Measurements from ENCODE around the gene RNF113B.
A peak's percentile ranks its signal among the peaks of the same experiment; 100 is the strongest.

The RNF113B gene

DNA sequence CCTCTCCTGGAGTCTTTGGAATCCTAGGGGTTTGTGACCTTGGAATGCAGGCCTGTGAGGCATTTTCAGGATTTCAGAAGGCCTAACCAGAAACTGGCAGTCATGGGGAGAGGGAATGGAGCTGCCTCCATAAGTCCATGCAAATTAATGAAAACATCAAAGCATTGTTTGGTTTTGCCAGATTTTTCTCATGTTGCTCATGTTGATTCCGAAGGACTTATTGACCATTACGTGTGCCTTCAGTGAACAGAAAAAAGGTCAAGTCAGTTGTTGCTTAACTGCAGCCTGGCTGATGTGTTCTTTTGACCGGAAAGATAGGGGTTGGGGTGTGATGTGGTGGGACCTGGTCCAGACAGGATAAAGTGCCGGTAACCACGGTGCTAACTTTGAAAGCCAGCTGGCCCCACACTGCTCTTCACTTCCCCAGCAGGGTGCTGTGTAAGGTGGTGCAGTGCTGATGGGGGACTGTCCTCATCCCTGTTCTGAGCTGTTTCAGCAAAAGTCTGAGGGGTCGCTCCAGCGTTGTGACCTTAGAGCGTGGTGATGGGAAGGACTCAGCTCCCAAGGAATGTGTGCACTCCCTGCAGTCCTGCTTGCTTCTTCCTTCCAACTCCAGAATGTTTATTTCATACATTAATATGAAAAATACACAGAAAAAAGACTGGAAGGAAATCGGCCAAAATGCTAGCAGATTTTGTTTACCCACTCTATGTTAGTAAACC lies 3.5 kb downstream of the RNF113B start:
- DNase-seq, result peak; percentile 93

DNA sequence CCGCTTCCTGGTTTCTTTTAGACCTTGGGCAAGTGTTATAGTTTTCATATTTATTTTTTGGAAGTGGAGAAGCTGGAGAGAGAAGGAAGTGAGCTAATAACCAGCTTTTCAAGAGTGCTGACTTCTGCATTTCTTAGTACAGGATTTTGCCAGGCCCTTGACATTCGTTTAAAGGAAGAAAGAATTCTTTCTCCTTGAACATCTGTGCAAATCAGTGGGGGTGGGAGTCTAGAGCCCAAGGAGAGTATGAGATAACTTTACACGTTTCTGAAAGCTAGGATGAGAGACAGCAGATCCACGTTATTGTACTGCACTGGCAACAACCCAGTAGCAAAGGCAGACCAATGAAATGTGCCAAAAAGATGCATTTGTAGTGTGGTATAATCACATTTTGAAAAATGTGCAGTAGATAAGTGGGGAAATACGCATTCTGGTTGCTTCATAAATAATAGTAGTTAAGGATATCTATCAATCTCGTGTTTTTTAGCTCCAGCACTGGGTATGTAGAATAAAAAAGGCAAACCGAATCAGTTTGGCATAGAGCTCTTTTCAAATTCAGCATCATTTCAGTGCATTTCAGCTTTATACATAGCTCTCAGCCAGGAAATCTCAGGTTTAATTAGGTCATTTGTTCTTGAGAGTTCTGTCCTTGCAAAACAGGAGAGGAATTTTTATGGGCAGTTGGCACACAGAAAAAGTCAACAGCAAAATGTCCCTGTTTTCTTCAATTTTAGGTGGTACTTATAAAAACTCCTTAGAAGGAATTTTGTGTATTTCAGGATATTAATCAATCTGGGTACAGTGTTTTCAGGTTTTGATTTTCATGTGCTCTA lies 4.3 kb downstream of the RNF113B start:
- DNase-seq, result no peak

DNA sequence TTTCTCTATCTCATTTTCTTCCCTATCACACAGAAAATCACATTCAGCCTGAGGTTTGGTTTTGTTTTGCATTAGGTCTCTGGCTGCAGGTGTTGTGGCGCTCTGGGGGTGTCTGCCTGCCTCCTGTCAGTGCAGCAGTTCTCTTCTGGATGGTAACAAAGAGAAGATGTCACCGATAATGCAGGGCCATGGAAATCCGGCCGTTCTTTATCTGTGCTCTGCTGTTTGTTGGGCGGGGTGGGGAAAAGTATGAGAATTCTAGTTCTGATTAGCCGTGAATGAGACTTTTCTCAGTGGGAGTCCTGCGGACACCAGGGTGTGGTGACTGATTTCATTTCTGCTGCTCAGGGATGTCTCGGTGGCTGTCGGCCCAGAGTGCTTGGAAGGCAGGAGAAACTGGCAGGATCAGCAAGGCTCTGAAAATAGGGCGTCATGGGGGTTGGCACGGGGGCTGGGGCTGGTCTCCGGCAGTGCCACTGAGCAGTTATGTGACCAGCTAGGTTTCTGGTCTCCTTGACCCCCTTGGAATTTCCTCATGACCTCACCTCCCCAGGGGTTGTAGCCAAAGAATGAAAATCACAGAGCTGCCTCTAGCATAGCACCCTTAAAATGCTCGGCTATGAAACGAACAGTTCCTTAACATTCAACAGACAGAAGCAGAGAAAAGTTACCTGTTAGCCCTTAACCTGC lies 5.0 kb downstream of the RNF113B start:
- peak; percentile 74 for DNase-seq

DNA sequence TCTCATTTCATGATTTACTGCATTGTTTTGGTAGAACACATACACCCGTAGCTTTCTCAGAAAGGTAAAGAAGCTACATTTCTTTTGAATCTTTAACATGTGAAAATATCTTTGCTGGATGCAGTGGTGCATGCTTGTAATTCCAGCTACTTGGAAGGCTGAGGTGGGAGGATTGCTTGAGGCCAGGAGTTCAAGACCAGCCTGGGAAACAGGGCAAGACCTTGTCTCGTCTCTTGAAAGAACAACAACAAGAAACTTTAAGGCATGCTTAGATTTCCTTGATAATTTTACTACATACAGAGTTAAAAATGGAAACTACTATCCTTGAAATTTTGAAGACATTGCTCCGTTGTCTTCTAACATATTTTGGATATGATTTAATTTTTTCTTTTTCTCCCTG lies 7.7 kb downstream of the RNF113B start:
- no peak for DNase-seq

DNA sequence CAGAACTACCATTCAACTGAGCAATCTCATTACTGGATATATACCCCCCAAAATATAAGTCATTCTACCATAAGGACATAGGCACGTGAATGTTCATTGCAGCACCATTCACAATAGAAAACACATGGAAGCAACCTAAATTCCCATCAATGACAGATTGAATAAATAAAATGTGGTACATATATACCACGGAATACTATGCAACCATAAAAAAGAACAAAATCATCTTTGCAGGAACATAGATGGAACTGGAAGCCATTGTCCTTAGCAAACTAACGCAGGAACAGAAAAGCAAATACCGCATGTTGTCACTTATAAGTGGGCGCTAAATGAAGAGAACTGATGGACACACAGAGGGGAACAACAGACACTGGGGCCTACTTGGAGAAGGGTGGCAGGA lies 14.1 kb downstream of the RNF113B start:
- DNase-seq, result no peak

DNA sequence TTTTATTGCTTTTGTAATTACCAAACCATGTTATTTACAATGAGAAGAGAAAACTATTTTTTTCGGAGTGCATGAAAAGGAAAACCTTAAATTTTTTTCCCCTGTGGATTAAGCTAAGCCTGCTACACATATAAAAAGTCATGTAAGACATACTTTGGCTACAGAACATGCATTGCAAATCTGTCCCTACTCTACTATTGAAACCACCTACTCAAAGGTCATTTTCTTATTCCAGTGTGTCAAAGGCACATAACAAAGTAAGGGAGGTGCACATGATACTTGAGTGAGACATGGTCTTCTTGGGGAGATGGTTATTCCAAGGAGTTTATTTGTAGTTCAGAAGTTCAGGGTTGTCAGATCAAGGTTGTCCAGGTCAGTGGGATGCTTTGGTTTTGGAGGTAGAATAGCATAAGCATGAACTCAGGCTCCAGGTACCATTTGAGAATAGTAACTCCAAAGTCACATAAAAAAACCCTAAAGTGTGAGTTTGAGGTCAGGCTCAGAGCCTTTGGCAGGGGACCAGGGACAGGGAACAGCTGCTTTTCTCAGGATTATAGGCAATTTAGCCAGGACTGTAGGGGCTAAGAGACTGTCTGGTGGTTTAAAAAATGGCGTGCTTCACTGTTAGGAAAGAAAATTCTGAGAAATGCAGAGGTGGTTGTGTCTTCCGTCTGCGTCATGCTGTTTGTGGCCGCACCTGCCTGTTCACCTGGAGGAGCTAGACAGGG lies 18.7 kb downstream of the RNF113B start:
- DNase-seq, result no peak

DNA sequence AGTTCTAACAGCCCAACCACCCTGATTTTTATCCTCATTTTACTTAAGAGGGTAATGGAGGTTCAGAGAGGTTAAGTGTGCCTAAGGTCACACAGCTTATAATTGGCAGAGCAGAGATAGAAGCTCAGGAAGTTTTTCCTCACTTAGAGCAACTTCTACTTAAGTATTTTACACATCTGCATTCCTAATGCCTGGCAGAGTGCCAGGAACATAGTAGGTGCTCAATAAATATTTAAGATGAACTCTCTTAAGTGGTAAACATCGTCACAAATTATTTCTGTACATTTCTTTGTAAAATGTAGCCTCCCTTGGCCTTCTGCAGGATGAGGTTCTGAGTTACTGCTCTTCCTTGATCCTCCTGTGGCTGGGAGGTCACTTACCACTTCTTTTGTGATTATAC lies 19.5 kb downstream of the RNF113B start:
- DNase-seq, result no peak

DNA sequence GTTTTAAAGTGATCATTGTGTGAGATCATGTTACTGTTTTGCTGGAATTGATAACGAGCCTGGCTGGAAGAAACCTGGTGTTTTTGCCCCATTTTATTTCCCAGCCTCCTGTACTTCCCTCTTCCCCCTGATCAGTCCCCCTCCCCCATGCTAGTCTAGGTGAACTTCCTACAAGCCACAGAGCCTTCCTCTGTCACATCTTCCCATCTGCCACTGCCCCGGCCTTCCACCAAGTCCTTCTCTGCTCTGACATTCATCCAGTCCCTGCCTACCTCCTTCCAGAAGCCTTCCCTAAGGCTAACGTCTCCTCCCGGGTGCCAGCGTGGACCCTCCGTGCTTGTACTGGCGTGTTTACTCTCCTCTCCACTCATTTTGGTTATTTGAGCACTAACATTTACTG lies 19.9 kb downstream of the RNF113B start:
- no peak for DNase-seq

DNA sequence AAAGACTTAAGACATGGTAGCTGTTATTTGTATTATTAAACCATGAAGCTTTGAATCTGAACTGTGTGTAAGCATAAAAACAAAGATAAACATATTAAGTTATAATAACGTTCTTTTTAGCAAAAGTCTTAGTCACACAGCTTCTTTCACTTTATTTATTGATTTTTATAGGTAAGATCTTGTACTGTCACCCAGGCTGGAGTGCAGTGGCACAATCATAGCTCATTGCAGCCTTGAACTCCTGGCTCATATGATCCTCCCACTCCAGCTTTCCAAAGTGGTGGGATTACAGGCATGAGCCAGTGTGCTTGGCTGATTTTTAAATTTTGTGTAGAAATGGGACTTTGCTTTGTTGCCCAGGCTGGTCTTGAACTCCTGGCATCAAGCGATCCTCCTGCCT lies 20.8 kb downstream of the RNF113B start:
- no peak for DNase-seq

DNA sequence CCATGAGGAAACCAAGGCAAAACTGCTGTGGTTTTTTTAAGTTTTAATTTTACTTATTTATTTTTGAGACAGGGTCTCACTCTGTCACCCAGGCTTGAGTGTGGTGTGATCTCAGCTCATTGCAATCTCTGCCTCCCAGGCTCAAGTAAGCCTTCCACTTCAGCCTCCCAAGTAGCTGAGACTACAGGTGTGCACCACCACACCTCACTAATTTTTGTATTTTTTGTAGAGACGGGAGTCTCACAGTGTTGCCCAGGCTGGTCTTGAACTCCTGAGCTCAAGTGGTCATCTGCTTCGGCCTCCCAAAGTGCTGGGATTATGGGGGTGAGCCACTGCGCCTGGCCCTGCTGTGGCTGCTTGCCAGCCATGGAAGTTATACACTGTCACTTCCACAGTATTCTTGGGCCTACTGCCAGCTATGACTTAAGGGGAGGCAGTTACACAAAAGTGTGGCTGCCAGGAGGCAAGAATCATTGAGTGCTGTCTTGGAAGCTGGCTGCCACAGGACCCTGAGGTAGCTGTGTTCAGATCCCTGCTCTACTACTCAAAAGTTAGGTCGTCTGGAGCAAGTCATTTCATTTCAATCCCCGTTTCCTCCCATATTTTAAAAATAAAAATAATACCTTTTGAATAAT lies 21.5 kb downstream of the RNF113B start:
- peak; percentile 75 for DNase-seq

DNA sequence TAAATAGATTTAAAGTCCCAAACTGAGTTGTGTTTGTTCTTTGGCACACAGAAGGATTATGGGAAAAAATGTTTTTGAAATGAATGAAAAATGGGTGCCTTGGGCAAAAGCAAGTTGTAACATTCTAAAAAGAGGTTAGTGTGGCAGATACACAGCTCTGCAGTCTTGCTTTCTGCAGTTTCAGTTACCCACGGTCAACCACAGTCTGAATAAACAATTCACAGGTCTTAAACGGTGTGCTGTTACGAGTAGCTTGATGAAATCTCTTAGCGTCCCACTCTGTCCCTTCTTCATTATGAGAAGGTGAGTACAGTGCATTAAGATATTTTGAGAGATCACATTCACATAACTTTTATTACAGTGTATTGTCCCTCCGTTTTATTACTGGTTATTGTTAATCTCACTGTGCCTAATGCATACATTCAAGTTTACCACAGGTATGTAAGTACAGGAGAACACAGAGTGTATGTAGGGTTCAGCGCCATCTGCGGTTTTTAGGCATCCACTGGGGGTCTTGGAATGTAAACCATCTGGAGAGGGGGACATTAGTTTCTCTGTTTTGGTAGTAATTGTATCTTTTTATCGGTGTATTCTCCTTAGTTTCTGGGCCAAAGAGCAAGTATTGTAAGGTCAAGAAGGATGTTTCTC lies 26.1 kb downstream of the RNF113B start:
- DNase-seq, result no peak

DNA sequence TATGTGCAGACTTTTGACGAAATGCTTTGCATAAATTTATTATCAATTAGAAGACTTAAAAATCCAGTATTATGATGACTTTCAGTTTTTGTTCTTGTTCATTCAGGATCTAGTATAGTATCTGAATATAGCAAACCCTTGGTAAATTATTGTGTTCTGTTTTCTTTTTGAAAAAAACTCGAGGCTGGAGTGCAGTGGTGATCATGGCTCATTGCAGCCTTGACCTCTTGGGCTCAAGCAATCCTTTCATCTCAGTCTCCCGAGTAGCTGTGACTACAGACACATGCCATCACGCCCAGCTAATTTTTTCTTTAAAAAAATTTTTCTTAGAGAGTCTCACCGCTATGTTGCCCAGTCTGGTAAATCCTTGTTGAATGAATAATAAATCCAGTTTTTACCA lies 29.5 kb downstream of the RNF113B start:
- DNase-seq, result no peak

DNA sequence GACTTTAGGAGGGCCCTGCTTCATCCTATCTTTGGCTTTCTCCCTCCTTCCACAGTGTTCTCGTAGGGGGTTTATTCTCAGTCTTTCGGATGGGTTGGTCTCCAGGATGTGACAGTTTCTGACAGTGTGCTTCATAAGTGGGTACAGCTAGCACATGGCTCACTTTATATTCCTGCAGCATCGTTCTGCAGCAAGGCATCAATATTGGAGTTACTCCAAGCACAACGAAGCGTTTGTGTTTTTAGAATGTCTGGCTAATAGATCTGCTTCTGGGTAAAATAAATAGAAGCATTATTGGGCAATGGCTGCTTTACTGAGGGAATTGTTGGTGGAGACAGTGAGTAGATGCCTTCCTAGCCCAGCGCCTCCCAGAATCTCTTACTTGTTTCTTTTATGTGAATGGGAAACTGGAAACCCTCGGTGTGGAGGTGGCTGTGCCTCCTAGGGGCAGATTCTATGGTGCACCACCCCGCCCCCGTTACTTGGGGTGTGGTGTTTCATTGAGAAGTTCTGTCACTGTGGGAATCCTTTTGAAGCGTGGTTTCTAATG lies 32.2 kb downstream of the RNF113B start:
- DNase-seq, result peak; percentile 78

DNA sequence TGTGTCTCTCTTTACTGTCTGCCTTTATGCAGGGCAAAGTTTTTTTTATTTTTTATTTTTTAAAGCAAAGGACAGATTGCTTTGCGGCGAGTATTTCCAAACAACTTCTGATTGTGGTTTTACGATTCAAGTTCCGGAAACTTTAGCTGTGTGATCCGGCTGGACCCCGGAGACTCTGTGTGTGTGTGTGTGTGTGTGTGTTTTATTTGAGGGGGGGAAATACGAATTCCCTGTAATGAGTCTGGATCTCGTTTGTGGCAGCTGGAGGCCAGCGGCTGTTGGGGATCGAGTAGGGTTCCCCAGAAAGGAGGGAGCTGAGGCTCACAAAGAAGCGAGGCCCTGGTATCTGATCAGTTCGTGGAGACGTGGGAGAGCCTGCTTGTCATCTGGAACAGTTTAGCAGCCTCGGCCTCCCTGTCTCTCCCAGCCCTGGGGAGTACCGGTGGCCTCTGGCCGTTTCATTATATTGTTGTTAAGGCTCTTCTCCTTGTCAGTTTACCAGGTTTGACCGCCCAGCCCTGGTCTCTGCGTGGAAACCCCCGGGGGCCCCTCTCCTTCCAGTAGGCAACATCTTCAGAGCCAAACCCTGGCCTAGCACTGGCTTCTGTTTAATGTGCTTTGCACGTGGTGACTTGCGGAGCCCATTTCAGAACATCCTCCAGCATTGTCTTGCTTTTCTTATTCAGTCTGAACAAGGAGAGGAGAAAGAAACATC lies 32.9 kb downstream of the RNF113B start:
- peak; percentile 54 for DNase-seq

DNA sequence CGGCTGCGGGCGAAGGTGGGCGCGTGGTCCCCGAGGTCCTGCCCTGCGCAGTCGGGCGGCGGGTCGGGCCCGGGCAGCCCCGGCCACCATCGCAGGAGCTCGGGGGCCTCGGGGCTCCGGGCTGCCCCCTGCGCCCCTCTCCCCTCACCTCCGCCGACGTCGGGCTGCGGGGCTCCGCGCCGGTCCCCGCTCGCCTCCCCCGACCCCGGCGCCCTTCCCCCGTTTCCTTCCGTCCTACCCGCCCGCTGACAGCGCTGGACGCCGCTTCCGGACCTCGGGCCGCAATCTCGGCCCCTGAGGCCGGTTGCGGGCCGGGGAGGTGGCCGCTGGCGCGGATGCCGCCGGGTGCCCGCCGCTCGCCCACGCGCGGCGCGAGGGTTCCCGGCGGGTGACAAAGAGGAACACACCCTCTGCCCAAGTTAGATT lies 33.5 kb downstream of the RNF113B start:
- DNase-seq, result no peak

DNA sequence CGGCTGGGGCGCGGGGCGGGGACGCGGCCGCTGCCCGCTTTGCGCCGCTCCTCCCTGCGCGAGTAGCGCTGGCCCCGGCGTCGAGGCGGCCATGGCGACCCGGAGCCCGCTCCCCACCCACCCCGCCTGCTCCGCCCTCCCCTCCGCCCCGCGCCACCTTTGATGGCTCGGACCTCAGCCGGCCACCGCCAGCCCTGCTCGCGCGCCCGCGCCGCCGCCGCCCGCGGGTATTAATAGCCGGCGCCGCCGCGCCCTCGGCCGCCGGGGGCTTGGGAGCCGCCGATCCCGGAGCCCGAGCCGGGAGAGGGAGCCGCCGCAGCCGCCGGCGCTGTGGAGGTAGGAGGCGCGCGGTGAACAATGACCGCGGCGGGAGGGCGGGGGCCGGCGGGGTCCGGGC lies 33.9 kb downstream of the RNF113B start:
- no peak for DNase-seq

DNA sequence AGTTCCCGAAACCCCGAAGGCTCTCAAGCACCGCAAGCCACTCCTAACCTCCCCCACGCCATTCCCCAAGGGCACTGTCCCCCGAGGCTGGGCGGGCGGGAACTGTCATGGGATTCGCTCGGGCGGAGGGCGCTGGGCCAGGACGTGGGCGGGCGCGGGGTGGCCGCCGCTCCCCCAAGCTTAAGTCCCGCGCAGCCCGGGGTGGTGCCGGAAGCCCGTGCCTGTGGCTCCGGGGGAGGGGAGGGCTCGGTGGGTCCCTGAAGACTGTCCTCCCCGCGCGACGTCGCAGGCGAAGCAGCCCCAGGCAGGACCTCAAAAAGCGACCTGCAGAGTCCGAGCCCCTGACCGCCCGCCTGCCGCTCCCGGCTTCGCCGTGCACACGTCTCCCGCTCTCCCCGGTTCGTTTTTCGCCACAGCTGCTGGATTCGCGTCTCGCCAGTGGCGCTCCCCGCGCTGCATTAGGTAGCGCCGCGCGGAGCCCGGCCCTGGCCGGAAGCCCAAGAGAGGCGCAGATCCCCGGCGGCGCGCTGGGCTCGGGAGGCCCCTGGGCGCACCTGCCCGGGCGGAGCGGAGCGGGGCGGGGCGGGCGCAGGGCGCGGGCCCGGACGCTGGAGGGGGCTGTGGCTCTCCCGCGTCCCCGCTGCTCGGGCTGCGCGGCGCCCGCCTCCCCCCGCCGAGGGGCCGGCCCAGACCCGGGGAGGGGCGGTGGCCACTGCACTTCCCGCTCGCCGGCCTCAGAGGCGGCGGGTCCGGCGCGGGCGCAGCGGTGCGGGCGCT lies 34.5 kb downstream of the RNF113B start, which contains the start of gene FARP1:
FARP1 (plus strand) TSS at position 715 of the 777 bp plus-strand sequence. CDS start 70,149 bp downstream, outside the sequence.
- DNase-seq, result peak; percentile 80

DNA sequence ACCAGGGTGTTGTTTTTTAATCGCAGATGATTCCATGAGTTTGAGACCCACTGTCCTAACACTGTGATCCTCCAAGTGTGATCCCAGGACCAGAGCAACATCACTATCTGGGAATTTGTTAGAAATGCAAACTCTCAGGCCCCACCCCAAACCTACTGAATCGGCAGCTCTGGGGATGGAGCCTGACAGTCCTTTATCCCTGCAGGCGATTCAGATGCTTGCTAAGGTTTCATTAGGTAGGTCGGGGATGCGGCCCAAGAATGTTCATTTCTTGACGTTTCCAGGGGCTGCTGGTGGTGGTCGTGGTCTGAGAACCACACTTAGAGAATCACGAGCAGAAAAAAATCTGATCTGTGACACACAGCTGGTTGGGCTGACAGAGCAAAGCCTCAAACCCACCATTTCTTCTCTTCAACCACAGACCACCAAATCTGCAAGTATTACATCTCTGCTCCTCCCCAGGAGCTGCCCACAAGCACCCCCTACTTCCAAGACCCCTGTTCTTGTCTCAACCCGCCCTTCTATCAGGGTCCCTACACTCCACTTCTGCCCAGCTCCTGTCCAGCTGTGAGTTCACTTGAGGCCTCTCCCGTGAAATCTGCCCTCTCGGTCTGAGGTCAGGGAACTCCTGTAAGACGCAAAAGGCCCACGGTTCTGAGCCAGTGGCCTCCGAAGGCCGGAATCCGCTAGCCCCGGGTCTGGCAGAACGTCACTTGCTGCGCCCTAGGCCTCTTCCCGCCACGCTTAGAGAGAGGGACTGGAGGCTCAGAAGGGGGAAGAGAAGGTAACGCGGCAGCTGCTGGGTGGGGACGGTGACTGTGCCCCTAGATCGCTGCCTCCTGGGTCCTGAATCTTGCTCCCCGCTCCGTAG lies 35.3 kb downstream of the RNF113B start:
- DNase-seq, result no peak

DNA sequence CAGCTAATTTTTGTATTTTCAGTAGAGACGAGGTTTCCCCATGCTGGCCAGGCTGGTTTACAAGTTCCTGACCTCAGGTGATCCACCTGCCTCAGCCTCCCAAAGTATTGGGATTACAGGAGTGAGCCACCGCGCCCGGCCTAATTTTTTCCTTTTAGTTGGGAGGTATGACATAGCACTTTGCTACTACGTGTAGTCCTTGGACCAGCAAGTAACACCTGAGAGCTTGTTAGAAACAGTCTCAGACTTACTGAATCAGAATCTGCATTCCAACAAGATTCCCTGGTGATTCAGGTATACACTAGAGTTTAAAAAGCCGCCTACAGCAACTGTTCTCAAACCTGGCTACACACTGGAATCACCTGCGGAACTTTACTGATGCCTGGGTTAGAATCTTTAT lies 36.0 kb downstream of the RNF113B start:
- no peak for DNase-seq
